Thyroid gland (tissue), 4 donors: ENCODE measurements around the gene SNX24. TPM values are rescaled to one million over a fixed set of nuclear protein-coding genes. Genes with fewer than 3 reads are reported as not detected.
A peak's percentile ranks its signal among the peaks of the same experiment; 100 is the strongest.

Experiments used
- DNase-seq, 2 donors: peaks; one replicate each; pipeline ENCODE4 v3.0.0-alpha.2; 2019
- H3K27ac ChIP-seq, 3 donors: fragments of 200-600 bp; sonication (generic); 1 replicate in 2 of 3; 2 replicates in 1 of 3; pipeline ENCODE4 v1.5.1; 2016 to 2019; ENCODE audit warnings: mild to moderate bottlenecking in 1 of 3, moderate library complexity in 1 of 3
- H3K27me3 ChIP-seq: fragments of 200-600 bp; sonication (generic); one replicate; pipeline ENCODE4 v1.5.1; 2019
- H3K36me3 ChIP-seq, 2 donors: fragments of 200-600 bp; sonication (generic); one replicate each; pipeline ENCODE4 v1.5.1; 2016 to 2019
- H3K4me1 ChIP-seq, 2 donors: fragments of 200-600 bp; sonication (generic); one replicate each; pipeline ENCODE4 v1.5.1; 2017 to 2019
- H3K4me3 ChIP-seq, 3 donors: fragments of 200-600 bp; sonication (generic); replicated peaks in 1 of 3; 1 replicate in 2 of 3; 2 replicates in 1 of 3; pipeline ENCODE4 v1.5.1; 2016; ENCODE audit warnings: mild to moderate bottlenecking in 1 of 3
- H3K9me3 ChIP-seq: fragments of 200-600 bp; sonication (generic); one replicate; pipeline ENCODE4 v1.5.1; 2017
- CTCF ChIP-seq, 6 experiments: fragments of 200-600 bp in 3 of 6; fragments of 450-650 bp in 3 of 6; sonication (generic) in 3 of 6; IDR thresholded peaks; one replicate each; pipeline ENCODE4 v1.5.1; 2016 to 2019; ENCODE audit warnings: antibody characterized with exemption in 6 of 6, mild to moderate bottlenecking in 2 of 6, inconsistent platforms in 1 of 6, moderate library complexity in 1 of 6
- POLR2A ChIP-seq, 2 donors: fragments of 450-650 bp; IDR thresholded peaks; one replicate each; pipeline ENCODE4 v1.6.1; 2017; ENCODE audit warnings: antibody characterized with exemption in 2 of 2, mild to moderate bottlenecking in 2 of 2, moderate library complexity in 1 of 2
- WGBS, 2 donors: methylation state at CpG; one replicate each; pipeline ENCODE4 v1.1.5; 2017; 5-methylcytosine and 5-hydroxymethylcytosine counted together
- intact Hi-C: fragments of 100-400 bp; cut with DNase I; formaldehyde crosslinking; loops from one replicate; pipeline ENCODE4 v1.15.1; 2023
- total RNA-seq, 4 donors: library from RNA; depleted of rRNA; stranded (reverse); fragments of >200 nt; gene quantifications; one replicate each; pipeline ENCODE4 v1.2.3, GENCODE V29; 2016

Gene SNX24
- total RNA-seq, 4 donors from 2014 or later, result 17.1 to 39.7 (median 33.1) TPM

- Histone ChIP-seq H3K9me3 (no peaks in the 10 kb centered on the region), H3K27me3 (no peaks in the 10 kb centered on the region), H3K36me3 (no peaks in the 10 kb centered on the region), H3K4me3 (no peak overlapping the region), H3K4me1 (peaks cover 5 to 18% of the 10 kb centered on the region in 2 donors), H3K27ac (no peak overlapping the region)
- TF ChIP-seq CTCF (IDR thresholded peaks at IDR 0.05) (no peak), POLR2A (IDR thresholded peaks at IDR 0.05) (no peak)
- intact Hi-C loops, result no loop called here
- 92 to 96% methylated on average over 3 of the region's 3 CpGs for WGBS, 2 donors
- no peak for DNase-seq
Measured at GRCh38 chr5:122996091-122996490, 150.7 kb downstream of the SNX24 start.

DNA sequence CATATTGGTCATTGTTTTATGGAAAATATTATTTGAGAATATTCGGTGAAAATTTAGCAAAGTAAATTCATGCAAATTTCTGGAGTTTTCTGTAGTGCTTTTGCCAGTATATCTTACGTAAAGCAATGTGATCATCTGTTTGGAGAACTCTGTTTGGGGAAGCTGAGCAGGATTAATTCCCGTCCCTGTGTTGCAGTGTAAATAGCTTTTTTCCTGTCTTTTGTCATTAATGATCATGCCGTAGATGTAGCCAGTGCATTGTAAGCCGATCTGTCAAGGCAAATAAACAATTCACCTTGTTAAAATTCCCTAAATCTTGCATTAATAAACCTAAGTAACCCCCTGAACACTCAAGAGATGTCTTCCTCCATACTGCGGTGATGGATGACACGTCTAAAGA, 151.9 kb downstream of the SNX24 start:
- WGBS, 2 donors, result 70 to 89% methylated on average over 7 of the region's 7 CpGs
- no peak overlapping the region for H3K4me3 ChIP-seq
- DNase-seq, result no peak
- H3K27ac ChIP-seq, result no peak overlapping the region
- no peaks in the 10 kb centered on the region for H3K36me3 ChIP-seq
- H3K4me1 ChIP-seq, result peaks cover 5 to 13% of the 10 kb centered on the region in 2 donors
- no peaks in the 10 kb centered on the region for H3K27me3 ChIP-seq
- intact Hi-C loops, result no loop called here
- TF ChIP-seq CTCF (IDR thresholded peaks at IDR 0.05), result no peak
- TF ChIP-seq POLR2A (IDR thresholded peaks at IDR 0.05), result no peak
- H3K9me3 ChIP-seq, result no peaks in the 10 kb centered on the region

DNA sequence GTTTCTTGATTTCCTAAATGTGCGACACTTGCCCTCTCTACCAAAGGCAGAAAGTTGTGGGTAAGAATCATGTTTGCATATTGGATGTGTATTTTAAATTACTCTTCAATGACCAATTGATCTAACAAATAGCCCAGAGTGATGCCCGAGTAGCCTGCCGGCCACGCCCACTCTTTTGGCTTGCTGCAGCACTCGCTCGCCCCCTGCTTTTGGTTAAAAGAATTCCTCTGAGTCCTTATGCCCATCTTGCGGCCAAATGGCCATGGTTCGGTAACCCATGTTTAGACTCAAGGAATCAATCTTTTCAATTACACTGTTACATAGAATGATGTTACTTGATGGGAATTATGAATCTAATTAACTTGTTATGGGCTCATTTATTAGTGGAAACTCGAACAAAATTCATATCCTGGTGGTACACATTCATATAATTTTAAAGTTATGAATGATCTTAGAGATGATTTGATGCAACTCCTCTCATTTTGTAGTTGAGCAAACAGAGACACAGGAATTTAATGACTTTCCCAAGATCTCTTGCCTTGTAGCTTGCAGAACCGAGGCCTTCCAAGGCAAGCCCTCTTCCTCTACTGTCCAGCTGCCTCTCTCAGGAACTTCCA, 154.6 kb downstream of the SNX24 start:
- intact Hi-C loops, result no loop called here
- H3K4me3 ChIP-seq, result no peak overlapping the region

GRCh38 chr5:123000731-123001130, 155.3 kb downstream of the SNX24 start:
- Histone ChIP-seq H3K36me3 (no peaks in the 10 kb centered on the region), H3K4me3 (no peak overlapping the region), H3K27me3 (no peaks in the 10 kb centered on the region), H3K27ac (no peak overlapping the region), H3K9me3 (no peaks in the 10 kb centered on the region), H3K4me1 (no peaks in the 10 kb centered on the region)
- TF ChIP-seq POLR2A (IDR thresholded peaks at IDR 0.05) (no peak), CTCF (IDR thresholded peaks at IDR 0.05) (no peak)
- intact Hi-C loops, result no loop called here
- WGBS, 2 donors, result 93 to 96% methylated on average over 1 of the region's 1 CpG
- no peak for DNase-seq

More for the DNA sequence above, 154.6 kb downstream of the SNX24 start:
- Histone ChIP-seq H3K4me1 (no peaks in the 10 kb centered on the region), H3K9me3 (no peaks in the 10 kb centered on the region), H3K27ac (no peak overlapping the region), H3K36me3 (no peaks in the 10 kb centered on the region), H3K27me3 (no peaks in the 10 kb centered on the region)
- 66 to 73% methylated on average over 10 of the region's 10 CpGs for WGBS, 2 donors
- TF ChIP-seq POLR2A (IDR thresholded peaks at IDR 0.05) (no peak), CTCF (IDR thresholded peaks at IDR 0.05) (peak in 3 of 6 experiments; percentile 31 to 42 (median 40))
- DNase-seq, result peak; percentile 21 to 31

- WGBS, 2 donors, result 88% methylated on average over 7 of the region's 7 CpGs
- no peak overlapping the region for H3K4me3 ChIP-seq
- no peak overlapping the region for H3K27ac ChIP-seq
- no peaks in the 10 kb centered on the region for H3K36me3 ChIP-seq
- H3K4me1 ChIP-seq, result peaks cover 4 to 5% of the 10 kb centered on the region in 2 donors
- intact Hi-C loops, result no loop called here
- no peaks in the 10 kb centered on the region for H3K9me3 ChIP-seq
- H3K27me3 ChIP-seq, result no peaks in the 10 kb centered on the region
- TF ChIP-seq POLR2A (IDR thresholded peaks at IDR 0.05), result no peak
- no peak for TF ChIP-seq CTCF (IDR thresholded peaks at IDR 0.05)
- no peak for DNase-seq
Measured at GRCh38 chr5:123001808-123002207, 156.4 kb downstream of the SNX24 start.
